HEK293 (cell line): ENCODE data around the gene ZNF618.

Source experiments
- GLIS1 ChIP-seq: fragments of 450-650 bp; formaldehyde crosslinking; IDR thresholded peaks from 2 replicates; pipeline ENCODE4 v1.5.1; 2016; ENCODE audit warnings: missing biosample characterization, missing genetic modification characterization
- HOXA7 ChIP-seq: sonication (generic); formaldehyde crosslinking; IDR thresholded peaks from 2 replicates; pipeline ENCODE4 v1.8.1; 2022; ENCODE audit warnings: missing genetic modification reagents, borderline replicate concordance
- TCF7L2 ChIP-seq: IDR thresholded peaks from 2 replicates; pipeline ENCODE4 v1.6.1; 2011; ENCODE audit warnings: low read depth, mild to moderate bottlenecking, inconsistent platforms, low read length, moderate library complexity, borderline replicate concordance
- TF ChIP-seq, protein P1 (sequence below): fragments of 450-650 bp; formaldehyde crosslinking; IDR thresholded peaks from 2 replicates; pipeline ENCODE4 v1.5.1; 2016; ENCODE audit warnings: missing biosample characterization, missing genetic modification characterization
- TF ChIP-seq, protein P2 (sequence below): fragments of 450-650 bp; formaldehyde crosslinking; optimal IDR thresholded peaks from 2 replicates; pipeline ENCODE3; 2016; ENCODE audit warnings: missing biosample characterization, mild to moderate bottlenecking, missing genetic modification characterization
- TF ChIP-seq, protein P3 (sequence below): fragments of 450-650 bp; formaldehyde crosslinking; IDR thresholded peaks from 2 replicates; pipeline ENCODE4 v1.5.1; 2017; ENCODE audit warnings: missing biosample characterization, mild to moderate bottlenecking, missing genetic modification characterization, moderate library complexity

DNA sequence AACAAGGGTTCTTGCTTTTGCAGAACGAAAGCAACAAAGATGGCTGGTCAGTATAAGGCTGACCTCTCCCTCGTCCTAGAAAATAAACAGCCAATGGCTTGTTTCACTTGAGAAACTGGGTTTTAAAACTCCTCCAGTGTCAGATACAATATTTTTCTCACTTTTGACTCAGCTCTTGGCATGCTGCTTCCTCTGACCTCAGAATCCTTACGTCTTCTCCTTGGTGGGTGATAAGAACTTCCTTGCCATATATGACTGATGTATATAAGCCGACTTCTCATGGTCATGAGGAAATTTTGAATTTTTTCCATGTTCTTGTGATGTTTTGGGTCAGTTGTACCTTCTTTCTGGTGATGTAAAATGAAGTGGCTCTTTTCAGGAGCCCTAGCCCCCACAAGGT is 3.8 kb downstream of the ZNF618 start:
- TF ChIP-seq TCF7L2 (no peak), HOXA7 (CRISPR knock-in tag) (no peak), GLIS1 (tag by site-specific recombination) (no peak)
- TF ChIP-seq, protein P1, sequence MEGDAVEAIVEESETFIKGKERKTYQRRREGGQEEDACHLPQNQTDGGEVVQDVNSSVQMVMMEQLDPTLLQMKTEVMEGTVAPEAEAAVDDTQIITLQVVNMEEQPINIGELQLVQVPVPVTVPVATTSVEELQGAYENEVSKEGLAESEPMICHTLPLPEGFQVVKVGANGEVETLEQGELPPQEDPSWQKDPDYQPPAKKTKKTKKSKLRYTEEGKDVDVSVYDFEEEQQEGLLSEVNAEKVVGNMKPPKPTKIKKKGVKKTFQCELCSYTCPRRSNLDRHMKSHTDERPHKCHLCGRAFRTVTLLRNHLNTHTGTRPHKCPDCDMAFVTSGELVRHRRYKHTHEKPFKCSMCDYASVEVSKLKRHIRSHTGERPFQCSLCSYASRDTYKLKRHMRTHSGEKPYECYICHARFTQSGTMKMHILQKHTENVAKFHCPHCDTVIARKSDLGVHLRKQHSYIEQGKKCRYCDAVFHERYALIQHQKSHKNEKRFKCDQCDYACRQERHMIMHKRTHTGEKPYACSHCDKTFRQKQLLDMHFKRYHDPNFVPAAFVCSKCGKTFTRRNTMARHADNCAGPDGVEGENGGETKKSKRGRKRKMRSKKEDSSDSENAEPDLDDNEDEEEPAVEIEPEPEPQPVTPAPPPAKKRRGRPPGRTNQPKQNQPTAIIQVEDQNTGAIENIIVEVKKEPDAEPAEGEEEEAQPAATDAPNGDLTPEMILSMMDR (tag by site-specific recombination): no peak
- TF ChIP-seq, protein P2, sequence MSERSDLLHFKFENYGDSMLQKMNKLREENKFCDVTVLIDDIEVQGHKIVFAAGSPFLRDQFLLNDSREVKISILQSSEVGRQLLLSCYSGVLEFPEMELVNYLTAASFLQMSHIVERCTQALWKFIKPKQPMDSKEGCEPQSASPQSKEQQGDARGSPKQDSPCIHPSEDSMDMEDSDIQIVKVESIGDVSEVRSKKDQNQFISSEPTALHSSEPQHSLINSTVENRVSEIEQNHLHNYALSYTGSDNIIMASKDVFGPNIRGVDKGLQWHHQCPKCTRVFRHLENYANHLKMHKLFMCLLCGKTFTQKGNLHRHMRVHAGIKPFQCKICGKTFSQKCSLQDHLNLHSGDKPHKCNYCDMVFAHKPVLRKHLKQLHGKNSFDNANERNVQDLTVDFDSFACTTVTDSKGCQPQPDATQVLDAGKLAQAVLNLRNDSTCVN: no peak
- TF ChIP-seq, protein P3, sequence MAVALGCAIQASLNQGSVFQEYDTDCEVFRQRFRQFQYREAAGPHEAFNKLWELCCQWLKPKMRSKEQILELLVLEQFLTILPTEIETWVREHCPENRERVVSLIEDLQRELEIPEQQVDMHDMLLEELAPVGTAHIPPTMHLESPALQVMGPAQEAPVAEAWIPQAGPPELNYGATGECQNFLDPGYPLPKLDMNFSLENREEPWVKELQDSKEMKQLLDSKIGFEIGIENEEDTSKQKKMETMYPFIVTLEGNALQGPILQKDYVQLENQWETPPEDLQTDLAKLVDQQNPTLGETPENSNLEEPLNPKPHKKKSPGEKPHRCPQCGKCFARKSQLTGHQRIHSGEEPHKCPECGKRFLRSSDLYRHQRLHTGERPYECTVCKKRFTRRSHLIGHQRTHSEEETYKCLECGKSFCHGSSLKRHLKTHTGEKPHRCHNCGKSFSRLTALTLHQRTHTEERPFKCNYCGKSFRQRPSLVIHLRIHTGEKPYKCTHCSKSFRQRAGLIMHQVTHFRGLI (tag by site-specific recombination): no peak
